ENCODE data around the gene IKZF3.

DNA sequence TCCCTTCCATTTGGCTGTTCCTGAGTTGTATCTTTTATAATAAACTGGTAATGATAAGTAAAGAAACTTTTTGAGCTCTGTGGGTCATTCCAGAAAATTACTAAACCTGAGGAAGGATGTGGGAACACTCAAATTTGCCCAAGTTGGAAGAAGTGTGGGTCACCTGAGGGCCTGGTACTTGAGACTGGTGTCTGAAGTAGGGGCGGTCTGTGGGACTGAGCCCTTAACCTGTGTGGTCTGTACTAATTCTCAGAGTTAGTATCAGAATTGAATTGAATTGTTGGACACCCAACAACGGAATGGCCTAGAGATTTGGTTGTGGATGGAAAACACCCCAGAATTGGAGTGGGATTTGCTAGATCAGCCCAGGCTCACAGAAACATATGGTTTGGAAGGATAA is 43.1 kb downstream of the IKZF3 start:
- TF ChIP-seq POLR2A (IDR thresholded peaks at IDR 0.05), result no peak
- TF ChIP-seq, protein P1, sequence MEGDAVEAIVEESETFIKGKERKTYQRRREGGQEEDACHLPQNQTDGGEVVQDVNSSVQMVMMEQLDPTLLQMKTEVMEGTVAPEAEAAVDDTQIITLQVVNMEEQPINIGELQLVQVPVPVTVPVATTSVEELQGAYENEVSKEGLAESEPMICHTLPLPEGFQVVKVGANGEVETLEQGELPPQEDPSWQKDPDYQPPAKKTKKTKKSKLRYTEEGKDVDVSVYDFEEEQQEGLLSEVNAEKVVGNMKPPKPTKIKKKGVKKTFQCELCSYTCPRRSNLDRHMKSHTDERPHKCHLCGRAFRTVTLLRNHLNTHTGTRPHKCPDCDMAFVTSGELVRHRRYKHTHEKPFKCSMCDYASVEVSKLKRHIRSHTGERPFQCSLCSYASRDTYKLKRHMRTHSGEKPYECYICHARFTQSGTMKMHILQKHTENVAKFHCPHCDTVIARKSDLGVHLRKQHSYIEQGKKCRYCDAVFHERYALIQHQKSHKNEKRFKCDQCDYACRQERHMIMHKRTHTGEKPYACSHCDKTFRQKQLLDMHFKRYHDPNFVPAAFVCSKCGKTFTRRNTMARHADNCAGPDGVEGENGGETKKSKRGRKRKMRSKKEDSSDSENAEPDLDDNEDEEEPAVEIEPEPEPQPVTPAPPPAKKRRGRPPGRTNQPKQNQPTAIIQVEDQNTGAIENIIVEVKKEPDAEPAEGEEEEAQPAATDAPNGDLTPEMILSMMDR (IDR thresholded peaks at IDR 0.05), result no peak
